SIG-M5 (cell line): ENCODE measurements around the gene RFNG.

ENCODE experiments used
- DNase-seq: peaks from one replicate; lab custom pipeline; 2025; lab: John Stamatoyannopoulos, UW

The RFNG gene

GRCh38 chr17:82013772-82014321, 37.8 kb downstream of the RFNG start:
- DNase-seq = no peak

GRCh38 chr17:82013341-82013740, 38.3 kb downstream of the RFNG start:
- DNase-seq = no peak

- DNase-seq = no peak
Observed at GRCh38 chr17:82012640-82013295, 38.8 kb downstream of the RFNG start.

- no peak for DNase-seq
Observed at GRCh38 chr17:82012261-82012639, 39.4 kb downstream of the RFNG start.

GRCh38 chr17:82011617-82012187, 39.9 kb downstream of the RFNG start:
- no peak for DNase-seq

GRCh38 chr17:82010575-82011525, 40.8 kb downstream of the RFNG start:
- DNase-seq = no peak

GRCh38 chr17:82009413-82009812, 42.2 kb downstream of the RFNG start:
- DNase-seq = no peak

- DNase-seq = no peak
Observed at GRCh38 chr17:82008941-82009405, 42.6 kb downstream of the RFNG start.

GRCh38 chr17:82008258-82008940, 43.2 kb downstream of the RFNG start:
- no peak for DNase-seq

- DNase-seq = no peak
Observed at GRCh38 chr17:82007495-82008257, 43.9 kb downstream of the RFNG start.

- DNase-seq = no peak
Observed at GRCh38 chr17:82007228-82007494, 44.5 kb downstream of the RFNG start.

GRCh38 chr17:82006468-82007227, 45.0 kb downstream of the RFNG start:
- no peak for DNase-seq

- DNase-seq = no peak
Observed at GRCh38 chr17:82005701-82006348, 45.8 kb downstream of the RFNG start.

- no peak for DNase-seq
Observed at GRCh38 chr17:82004517-82005455, 46.8 kb downstream of the RFNG start.

- no peak for DNase-seq
Observed at GRCh38 chr17:82003411-82004381, 47.9 kb downstream of the RFNG start.

- no peak for DNase-seq
Observed at GRCh38 chr17:82001571-82002056, 50.0 kb downstream of the RFNG start.

- no peak for DNase-seq
Observed at GRCh38 chr17:82000803-82001570, 50.6 kb downstream of the RFNG start.
